ENCODE measurements around the gene HNRNPL. TPM values are rescaled to one million over a fixed set of nuclear protein-coding genes. Genes with fewer than 3 reads are reported as not detected.

Gene HNRNPL
- total and polyA plus RNA-seq, 8 donors: 252 to 470 (median 429) TPM

- ATAC-seq (no peak), DNase-seq (no peak)
- Histone ChIP-seq H3K27ac (no peak overlapping the region), H3K27me3 (no peaks in the 10 kb centered on the region), H3K9me3 (no peaks in the 10 kb centered on the region), H3K36me3 (peaks cover 19 to 74% of the 10 kb centered on the region in 2 donors), H3K4me3 (no peak overlapping the region), H3K4me1 (peaks cover 20 to 40% of the 10 kb centered on the region in 2 donors)
- intact Hi-C loops (cut with DNase I): no loop called here
- TF ChIP-seq, protein P1, sequence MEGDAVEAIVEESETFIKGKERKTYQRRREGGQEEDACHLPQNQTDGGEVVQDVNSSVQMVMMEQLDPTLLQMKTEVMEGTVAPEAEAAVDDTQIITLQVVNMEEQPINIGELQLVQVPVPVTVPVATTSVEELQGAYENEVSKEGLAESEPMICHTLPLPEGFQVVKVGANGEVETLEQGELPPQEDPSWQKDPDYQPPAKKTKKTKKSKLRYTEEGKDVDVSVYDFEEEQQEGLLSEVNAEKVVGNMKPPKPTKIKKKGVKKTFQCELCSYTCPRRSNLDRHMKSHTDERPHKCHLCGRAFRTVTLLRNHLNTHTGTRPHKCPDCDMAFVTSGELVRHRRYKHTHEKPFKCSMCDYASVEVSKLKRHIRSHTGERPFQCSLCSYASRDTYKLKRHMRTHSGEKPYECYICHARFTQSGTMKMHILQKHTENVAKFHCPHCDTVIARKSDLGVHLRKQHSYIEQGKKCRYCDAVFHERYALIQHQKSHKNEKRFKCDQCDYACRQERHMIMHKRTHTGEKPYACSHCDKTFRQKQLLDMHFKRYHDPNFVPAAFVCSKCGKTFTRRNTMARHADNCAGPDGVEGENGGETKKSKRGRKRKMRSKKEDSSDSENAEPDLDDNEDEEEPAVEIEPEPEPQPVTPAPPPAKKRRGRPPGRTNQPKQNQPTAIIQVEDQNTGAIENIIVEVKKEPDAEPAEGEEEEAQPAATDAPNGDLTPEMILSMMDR (IDR thresholded peaks at IDR 0.05): no peak
Measured at GRCh38 chr19:38845374-38846024, 4.3 kb downstream of the HNRNPL start.

GRCh38 chr19:38844093-38844686 is 5.6 kb downstream of the HNRNPL start:
- TF ChIP-seq, protein P1 (IDR thresholded peaks at IDR 0.05): no peak
- Histone ChIP-seq H3K4me1 (peaks cover 20 to 40% of the 10 kb centered on the region in 2 donors), H3K4me3 (no peak overlapping the region), H3K36me3 (peaks cover 19 to 87% of the 10 kb centered on the region in 2 donors), H3K27ac (no peak overlapping the region), H3K27me3 (no peaks in the 10 kb centered on the region), H3K9me3 (no peaks in the 10 kb centered on the region)
- DNase-seq (no peak), ATAC-seq (no peak)
- intact Hi-C loops (cut with DNase I): no loop called here

DNA sequence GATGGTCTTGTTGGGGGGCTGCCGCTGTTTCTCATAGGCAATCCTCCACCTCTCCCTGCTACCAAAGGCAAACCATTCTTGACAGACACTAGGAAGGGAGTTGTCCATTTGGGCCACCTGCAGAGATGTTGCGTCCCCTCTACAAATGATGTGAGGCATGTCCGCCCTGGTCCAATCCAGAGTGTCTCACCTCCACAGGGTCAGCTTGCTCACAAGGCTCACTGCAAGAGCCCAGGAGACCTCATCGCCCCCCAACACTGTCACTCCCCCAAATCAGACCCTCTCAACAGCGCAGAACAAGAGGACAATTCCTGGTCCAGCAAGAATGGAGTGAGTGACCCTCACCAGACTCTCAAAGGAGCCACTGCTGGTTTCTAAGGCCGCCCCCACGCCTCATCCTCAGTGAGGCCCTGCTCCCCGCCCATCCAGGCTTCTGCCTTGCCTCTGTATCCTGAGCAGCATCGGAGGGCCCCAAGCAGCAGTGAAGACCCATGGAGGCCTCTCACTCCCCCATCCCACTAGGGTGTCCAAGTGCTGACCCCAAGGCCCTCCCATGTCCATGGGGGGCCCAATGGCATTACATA is 6.5 kb downstream of the HNRNPL start:
- no peaks in the 10 kb centered on the region for H3K9me3 ChIP-seq
- H3K4me1 ChIP-seq: peaks cover 12 to 35% of the 10 kb centered on the region in 2 donors
- TF ChIP-seq, protein P1 (IDR thresholded peaks at IDR 0.05): no peak
- DNase-seq: no peak
- intact Hi-C loops (cut with DNase I): no loop called here
- H3K27ac ChIP-seq: no peak overlapping the region
- H3K36me3 ChIP-seq: peaks cover 19 to 97% of the 10 kb centered on the region in 2 donors
- H3K4me3 ChIP-seq: no peak overlapping the region
- H3K27me3 ChIP-seq: no peaks in the 10 kb centered on the region
- no peak for ATAC-seq

GRCh38 chr19:38842439-38843174 is 7.2 kb downstream of the HNRNPL start:
- peaks cover 22 to 100% of the 10 kb centered on the region in 2 donors for H3K36me3 ChIP-seq
- H3K4me1 ChIP-seq: peaks cover 6 to 28% of the 10 kb centered on the region in 2 donors
- no peak for ATAC-seq

More at GRCh38 chr19:38842439-38843174, 7.2 kb downstream of the HNRNPL start:
- H3K27me3 ChIP-seq: no peaks in the 10 kb centered on the region
- TF ChIP-seq, protein P1 (IDR thresholded peaks at IDR 0.05): no peak
- no peak for DNase-seq
- H3K27ac ChIP-seq: no peak overlapping the region
- no peaks in the 10 kb centered on the region for H3K9me3 ChIP-seq
- intact Hi-C loops (cut with DNase I): no loop called here
- no peak overlapping the region for H3K4me3 ChIP-seq
